OCI-M2 (cell line): ENCODE data around the gene MFSD2B.
"Not testable (repeated sequence)": the region's sequence is repeated elsewhere in the genome, so short reads cannot be mapped to it uniquely, and the experiment has no call there.

Experiments used
- DNase-seq: peaks from one replicate; lab custom pipeline; 2025; ENCODE audit not compliant: unreplicated experiment; lab: John Stamatoyannopoulos, UW

MFSD2B gene

GRCh38 chr2:24009680-24010476 is at the start of gene MFSD2B:
TSS of gene MFSD2B (plus strand) at chr2:24010085. CDS start at chr2:24010097, 12 bp downstream.
- DNase-seq: no peak

- DNase-seq: no peak
Measured at GRCh38 chr2:23967846-23968245, 42.0 kb upstream of the MFSD2B start.

- DNase-seq: no peak
Measured at GRCh38 chr2:23976883-23977282, 33.0 kb upstream of the MFSD2B start.

GRCh38 chr2:23988371-23988770 is 21.5 kb upstream of the MFSD2B start:
- DNase-seq: no peak

GRCh38 chr2:23992931-23993330 is 17.0 kb upstream of the MFSD2B start:
- no peak for DNase-seq

GRCh38 chr2:23993736-23994269 is 16.1 kb upstream of the MFSD2B start:
- DNase-seq: no peak

- DNase-seq: no peak
Measured at GRCh38 chr2:23994567-23994966, 15.3 kb upstream of the MFSD2B start.

- DNase-seq: no peak
Measured at GRCh38 chr2:24007693-24008092, 2.2 kb upstream of the MFSD2B start.

- DNase-seq: no peak
Measured at GRCh38 chr2:24008672-24009366, 1.1 kb upstream of the MFSD2B start.

GRCh38 chr2:24009367-24009679 is 562 bp upstream of the MFSD2B start:
- no peak for DNase-seq

GRCh38 chr2:24010477-24011249 is 778 bp downstream of the MFSD2B start:
- DNase-seq: no peak

GRCh38 chr2:24011250-24012104 is 1.6 kb downstream of the MFSD2B start:
- DNase-seq: peak; percentile 39

GRCh38 chr2:24012521-24013188 is 2.8 kb downstream of the MFSD2B start:
- no peak for DNase-seq

GRCh38 chr2:24014902-24015301 is 5.0 kb downstream of the MFSD2B start:
- not testable (repeated sequence) for DNase-seq

- no peak for DNase-seq
Measured at GRCh38 chr2:24015562-24016375, 5.9 kb downstream of the MFSD2B start.

GRCh38 chr2:24016376-24016761 is 6.5 kb downstream of the MFSD2B start:
- no peak for DNase-seq

- no peak for DNase-seq
Measured at GRCh38 chr2:24016853-24017703, 7.2 kb downstream of the MFSD2B start.

- no peak for DNase-seq
Measured at GRCh38 chr2:24017711-24018110, 7.8 kb downstream of the MFSD2B start.
